ENCODE results near the gene LAYN.
A peak's percentile ranks its signal among the peaks of the same experiment; 100 is the strongest.

LAYN gene

DNA sequence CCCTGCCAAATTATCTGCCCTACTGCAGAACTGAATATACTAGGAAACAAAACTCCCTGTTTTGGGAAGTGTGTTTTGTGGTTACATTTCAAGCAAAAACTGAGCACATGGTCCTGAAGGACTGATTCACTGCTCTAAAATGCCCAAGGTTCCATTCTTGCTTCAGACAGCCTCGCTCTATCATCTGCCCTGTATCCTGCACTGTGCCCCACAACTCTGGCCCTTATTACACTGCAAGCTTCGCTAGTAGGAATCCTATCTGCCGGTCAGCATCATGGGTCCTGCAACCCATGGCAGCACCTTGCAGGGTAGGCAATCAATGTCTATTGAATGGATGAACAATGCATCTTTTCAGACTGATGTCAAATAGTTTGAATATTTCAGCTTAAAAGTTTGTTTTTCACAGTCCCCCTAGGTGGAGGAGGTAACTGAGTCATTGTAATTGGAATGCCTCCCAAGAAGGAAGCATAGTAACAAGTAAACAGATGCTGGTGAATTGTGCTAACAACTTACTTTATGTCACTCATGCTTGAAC, 21.3 kb downstream of the LAYN start:
- DNase-seq (ENCODE audit: low read depth) = no peak

GRCh38 chr11:111562692-111563389, 22.3 kb downstream of the LAYN start:
- DNase-seq (ENCODE audit: low read depth) = no peak

DNA sequence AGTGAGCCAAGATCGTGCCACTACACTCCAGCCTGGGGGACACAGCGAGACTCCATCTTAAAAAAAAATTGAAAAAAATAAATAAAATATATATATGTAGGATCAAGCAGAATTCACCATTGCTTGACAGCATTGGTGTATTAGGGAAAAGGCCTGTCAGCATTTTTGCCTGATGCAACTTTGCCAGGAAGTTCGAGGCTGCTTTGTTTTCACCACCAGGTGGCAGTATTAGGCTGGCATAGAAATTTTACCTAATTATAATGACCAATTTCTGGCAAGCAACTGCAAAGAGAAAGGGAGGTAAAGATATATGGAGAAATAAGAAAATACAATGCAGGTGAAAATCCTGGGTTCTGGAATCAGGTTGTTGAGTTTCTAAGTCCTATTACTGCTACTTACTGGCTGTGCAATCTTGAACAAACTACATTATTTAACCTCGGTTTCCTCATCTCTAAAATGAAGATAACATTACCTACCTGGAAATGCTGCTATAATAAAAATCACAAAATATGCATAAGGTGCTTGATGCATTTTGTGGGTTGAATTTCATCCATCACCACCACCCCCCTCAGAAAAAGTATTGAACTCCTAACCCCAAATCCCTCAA, 24.7 kb downstream of the LAYN start:
- DNase-seq (ENCODE audit: low read depth) = no peak

DNA sequence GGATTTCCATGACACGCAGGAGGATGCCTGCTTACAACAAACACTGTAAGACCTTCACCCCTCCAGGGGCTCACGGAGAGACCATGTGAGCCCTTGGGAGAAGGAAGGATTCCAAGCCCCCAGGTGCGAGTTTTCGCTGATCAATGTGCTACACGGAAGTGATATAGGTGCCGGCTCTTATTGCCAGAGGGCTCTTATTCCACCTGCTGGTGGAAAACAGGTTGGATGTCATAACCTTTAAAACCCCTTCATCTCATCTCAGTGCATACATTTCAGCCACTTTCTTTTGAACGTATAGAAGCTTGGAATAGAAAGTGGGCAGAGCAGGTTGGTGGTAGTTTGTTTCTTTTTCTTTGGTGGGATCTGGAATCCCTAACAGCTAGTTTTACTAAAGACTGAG, 25.8 kb downstream of the LAYN start:
- no peak for DNase-seq (ENCODE audit: low read depth)

DNA sequence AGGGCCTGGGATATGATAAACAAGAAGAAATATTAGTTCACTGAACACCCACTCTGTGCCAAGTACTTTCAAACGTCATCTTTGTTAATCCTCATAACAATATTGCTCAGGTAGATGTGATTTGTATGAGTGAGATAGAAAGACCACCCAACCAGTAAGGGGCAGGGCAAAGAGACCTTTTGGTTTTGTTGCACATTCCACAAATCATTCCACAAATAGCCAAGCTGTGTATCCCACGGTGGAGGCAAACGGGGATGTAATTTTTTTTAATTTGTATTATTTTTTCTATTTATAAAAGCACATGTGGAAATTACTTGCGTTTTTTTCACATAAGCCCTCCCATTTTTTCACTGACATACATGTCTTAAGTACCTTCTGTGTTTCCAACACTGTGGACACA, 29.0 kb downstream of the LAYN start:
- DNase-seq (ENCODE audit: low read depth) = no peak

- no peak for DNase-seq (ENCODE audit: low read depth)
These were observed 30.3 kb downstream of the LAYN start for GRCh38 chr11:111570796-111571195.

- no peak for DNase-seq (ENCODE audit: low read depth)
These were observed 31.4 kb downstream of the LAYN start for GRCh38 chr11:111571829-111572501.

DNA sequence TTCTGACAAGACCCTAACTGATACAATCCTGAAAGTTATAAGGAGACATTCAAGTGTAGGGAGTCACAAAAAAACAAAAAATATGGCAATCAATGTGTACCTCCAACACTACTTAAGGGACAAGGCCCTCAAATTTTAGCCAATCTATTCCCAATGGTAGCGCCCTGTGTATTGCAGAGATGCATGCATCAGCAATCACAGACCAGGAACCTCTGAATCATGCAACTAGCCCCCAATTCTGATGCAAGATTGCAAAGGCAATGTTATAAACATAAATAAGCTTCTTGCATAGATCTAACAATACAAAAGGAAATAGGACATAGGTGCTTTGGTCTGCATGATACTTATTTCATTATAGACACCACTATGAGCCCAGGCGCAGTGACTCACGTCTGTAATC, 32.1 kb downstream of the LAYN start:
- DNase-seq (ENCODE audit: low read depth) = no peak

DNA sequence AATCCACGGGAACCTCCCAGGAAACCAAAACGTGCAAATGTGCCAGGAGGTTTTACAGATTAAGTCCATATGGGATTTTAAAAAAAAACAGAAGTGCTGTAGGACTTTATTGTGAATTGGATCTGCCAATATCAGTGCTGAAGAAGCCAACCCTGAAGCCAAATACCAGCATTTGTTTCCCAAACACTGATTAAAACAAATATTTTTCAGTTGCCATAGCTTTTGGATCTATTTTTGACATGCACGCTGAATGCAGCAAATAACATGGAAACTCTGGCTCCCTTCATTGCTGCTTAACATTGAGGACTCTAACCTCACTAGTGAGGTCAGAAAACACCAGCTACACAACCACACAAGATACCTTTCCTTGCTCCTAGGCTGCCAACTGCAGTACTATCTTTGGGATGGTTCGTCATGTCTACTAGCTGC, 33.3 kb downstream of the LAYN start:
- DNase-seq (ENCODE audit: low read depth) = no peak

- no peak for DNase-seq (ENCODE audit: low read depth)
These were observed 34.1 kb downstream of the LAYN start for GRCh38 chr11:111574373-111575225.

- no peak for DNase-seq (ENCODE audit: low read depth)
These were observed 35.2 kb downstream of the LAYN start for GRCh38 chr11:111575740-111576139.

- no peak for DNase-seq (ENCODE audit: low read depth)
These were observed 37.3 kb downstream of the LAYN start for GRCh38 chr11:111577821-111578220.

- DNase-seq (ENCODE audit: low read depth) = no peak
These were observed 40.8 kb downstream of the LAYN start for GRCh38 chr11:111581341-111581740.

- peak; percentile 62 for DNase-seq (ENCODE audit: low read depth)
These were observed 41.6 kb downstream of the LAYN start for GRCh38 chr11:111582163-111582562.

GRCh38 chr11:111582881-111583280, 42.4 kb downstream of the LAYN start:
- no peak for DNase-seq (ENCODE audit: low read depth)

GRCh38 chr11:111585371-111585770, 44.9 kb downstream of the LAYN start:
- DNase-seq (ENCODE audit: low read depth) = no peak

GRCh38 chr11:111586388-111586831, 45.9 kb downstream of the LAYN start:
- no peak for DNase-seq (ENCODE audit: low read depth)

DNA sequence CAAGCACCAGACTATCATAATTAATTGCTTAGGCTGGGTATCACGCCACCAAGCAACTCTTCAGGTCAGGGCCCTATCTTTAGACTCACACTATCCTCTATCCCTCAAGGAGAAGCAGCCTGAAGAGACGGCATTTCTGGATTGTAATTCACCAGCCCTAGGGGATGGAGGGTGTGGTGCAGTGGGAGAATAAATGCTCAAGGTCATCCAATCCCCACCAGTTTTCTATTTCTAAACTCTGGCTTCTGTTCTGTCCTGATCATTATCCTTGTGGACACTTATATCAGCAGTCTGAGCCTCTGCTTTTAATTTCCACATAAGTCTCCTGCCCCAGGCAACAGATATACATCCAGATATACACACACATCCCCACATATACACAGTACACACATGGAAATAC, 48.6 kb downstream of the LAYN start:
- no peak for DNase-seq (ENCODE audit: low read depth)

- DNase-seq (ENCODE audit: low read depth) = no peak
These were observed 49.5 kb downstream of the LAYN start for GRCh38 chr11:111589886-111590499.

- DNase-seq (ENCODE audit: low read depth) = no peak
These were observed 50.9 kb downstream of the LAYN start for GRCh38 chr11:111591187-111591960.

DNA sequence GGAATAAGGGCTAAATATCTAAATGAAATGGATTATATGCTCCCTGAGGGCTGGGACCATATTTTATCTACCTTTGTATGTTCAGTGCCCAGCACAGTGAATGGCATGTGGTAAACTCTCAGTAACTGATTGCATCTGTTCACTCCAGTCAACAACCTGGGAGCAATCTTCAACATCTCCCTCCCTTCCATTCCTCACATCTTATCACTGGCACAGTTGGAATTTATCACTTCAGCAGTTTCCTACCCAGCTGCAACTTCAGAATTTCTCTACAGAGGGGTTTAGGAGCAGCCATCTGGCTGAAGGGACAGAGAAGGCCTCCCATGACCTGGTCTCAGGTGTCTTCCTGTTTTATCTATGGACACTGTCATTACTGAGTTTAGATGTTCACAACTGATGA, 52.0 kb downstream of the LAYN start:
- no peak for DNase-seq (ENCODE audit: low read depth)

All from CMK (cell line).